Uterus (tissue), 4 donors: Measurements from ENCODE around the gene PRKCE. TPM values are rescaled to one million over a fixed set of nuclear protein-coding genes. Genes with fewer than 3 reads are reported as not detected.

Source experiments
- DNase-seq, 2 donors: peaks; one replicate each; pipeline ENCODE4 v3.0.0-alpha.2; 2019 to 2020
- H3K27ac ChIP-seq, 2 donors: fragments of 200-600 bp; sonication (generic); 1 replicate in 1 of 2; 2 replicates in 1 of 2; pipeline ENCODE4 v1.5.1; 2016 to 2018
- H3K27me3 ChIP-seq, 2 donors: fragments of 200-600 bp; sonication (generic); one replicate each; pipeline ENCODE4 v1.5.1; 2018 to 2019; ENCODE audit warnings: control low read depth in 1 of 2
- H3K36me3 ChIP-seq, 2 donors: fragments of 200-600 bp; sonication (generic); one replicate each; pipeline ENCODE4 v1.5.1; 2019; ENCODE audit warnings: control low read depth in 1 of 2
- H3K4me1 ChIP-seq, 2 donors: fragments of 200-600 bp; sonication (generic); one replicate each; pipeline ENCODE4 v1.5.1; 2018 to 2019; ENCODE audit warnings: control low read depth in 1 of 2
- H3K4me3 ChIP-seq, 2 donors: fragments of 200-600 bp; sonication (generic); 1 replicate in 1 of 2; 2 replicates in 1 of 2; pipeline ENCODE4 v1.5.1; 2018 to 2019; ENCODE audit warnings: mild to moderate bottlenecking in 1 of 2
- H3K9me3 ChIP-seq, 2 donors: fragments of 200-600 bp; sonication (generic); one replicate each; pipeline ENCODE4 v1.5.1; 2019; ENCODE audit warnings: control low read depth in 1 of 2
- POLR2A ChIP-seq, 2 donors: fragments of 450-650 bp; IDR thresholded peaks; one replicate each; pipeline ENCODE4 v1.6.1; 2016; ENCODE audit warnings: antibody characterized with exemption in 2 of 2, mild to moderate bottlenecking in 1 of 2, moderate library complexity in 1 of 2
- intact Hi-C: fragments of 100-400 bp; cut with DNase I; formaldehyde crosslinking; loops from one replicate; pipeline ENCODE4 v1.15.1; 2023; ENCODE audit warnings: low total_unique reads
- total RNA-seq, 4 donors: library from RNA; depleted of rRNA in 3 of 4; stranded (reverse); fragments of >200 nt in 3 of 4; gene quantifications; one replicate each; pipeline versions ENCODE4 v1.1.0 to v1.2.4, GENCODE V29; 2014 to 2023
- TF ChIP-seq, protein P1 (sequence below), 4 experiments: fragments of 200-600 bp in 2 of 4; fragments of 450-650 bp in 2 of 4; sonication (generic) in 2 of 4; IDR thresholded peaks; one replicate each; pipeline ENCODE4 v1.5.1; 2016 to 2019; ENCODE audit warnings: antibody characterized with exemption in 4 of 4, mild to moderate bottlenecking in 2 of 4, moderate library complexity in 1 of 4
- donor health status: DM: yes; HTN: yes; CAD: no.

PRKCE gene
- total RNA-seq, 4 donors from 2014 or later: 3.8 to 47.6 (median 14.2) TPM

DNA sequence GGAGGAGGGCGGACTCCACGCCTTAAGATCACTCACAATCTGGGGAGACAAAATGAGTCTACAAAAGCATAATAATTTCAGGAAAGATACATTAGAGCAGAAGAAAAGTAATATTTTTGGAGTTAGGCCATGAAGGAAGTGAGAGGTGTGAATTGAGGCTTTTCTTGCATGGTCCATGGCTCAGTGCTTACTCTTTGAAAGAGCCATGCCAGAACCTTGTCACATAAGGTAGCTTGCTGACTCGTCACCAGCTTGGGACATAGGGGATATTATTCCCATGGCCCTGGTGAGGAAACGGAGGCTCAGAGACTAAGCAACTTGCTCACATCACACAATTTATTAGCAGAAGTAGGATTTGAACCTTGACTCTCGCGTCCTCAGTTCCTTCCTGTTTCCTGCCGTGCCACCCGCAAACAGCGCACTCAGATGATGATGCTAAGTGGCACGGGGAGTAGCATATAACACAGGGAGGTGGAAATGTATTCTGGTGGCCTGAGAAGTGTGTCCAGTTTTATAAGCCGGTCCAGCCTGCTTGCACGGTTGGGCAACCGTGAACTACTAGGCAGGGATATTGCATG is 333.5 kb downstream of the PRKCE start:
- H3K27ac ChIP-seq: no peak overlapping the region
- H3K27me3 ChIP-seq: no peaks in the 10 kb centered on the region
- no peaks in the 10 kb centered on the region for H3K9me3 ChIP-seq
- intact Hi-C loops: no loop called here
- no peaks in the 10 kb centered on the region for H3K36me3 ChIP-seq
- H3K4me1 ChIP-seq: no peaks in the 10 kb centered on the region
- no peak for DNase-seq
- H3K4me3 ChIP-seq: no peak overlapping the region
- no peak for TF ChIP-seq POLR2A (IDR thresholded peaks at IDR 0.05)
- TF ChIP-seq, protein P1, sequence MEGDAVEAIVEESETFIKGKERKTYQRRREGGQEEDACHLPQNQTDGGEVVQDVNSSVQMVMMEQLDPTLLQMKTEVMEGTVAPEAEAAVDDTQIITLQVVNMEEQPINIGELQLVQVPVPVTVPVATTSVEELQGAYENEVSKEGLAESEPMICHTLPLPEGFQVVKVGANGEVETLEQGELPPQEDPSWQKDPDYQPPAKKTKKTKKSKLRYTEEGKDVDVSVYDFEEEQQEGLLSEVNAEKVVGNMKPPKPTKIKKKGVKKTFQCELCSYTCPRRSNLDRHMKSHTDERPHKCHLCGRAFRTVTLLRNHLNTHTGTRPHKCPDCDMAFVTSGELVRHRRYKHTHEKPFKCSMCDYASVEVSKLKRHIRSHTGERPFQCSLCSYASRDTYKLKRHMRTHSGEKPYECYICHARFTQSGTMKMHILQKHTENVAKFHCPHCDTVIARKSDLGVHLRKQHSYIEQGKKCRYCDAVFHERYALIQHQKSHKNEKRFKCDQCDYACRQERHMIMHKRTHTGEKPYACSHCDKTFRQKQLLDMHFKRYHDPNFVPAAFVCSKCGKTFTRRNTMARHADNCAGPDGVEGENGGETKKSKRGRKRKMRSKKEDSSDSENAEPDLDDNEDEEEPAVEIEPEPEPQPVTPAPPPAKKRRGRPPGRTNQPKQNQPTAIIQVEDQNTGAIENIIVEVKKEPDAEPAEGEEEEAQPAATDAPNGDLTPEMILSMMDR (IDR thresholded peaks at IDR 0.05): no peak

DNA sequence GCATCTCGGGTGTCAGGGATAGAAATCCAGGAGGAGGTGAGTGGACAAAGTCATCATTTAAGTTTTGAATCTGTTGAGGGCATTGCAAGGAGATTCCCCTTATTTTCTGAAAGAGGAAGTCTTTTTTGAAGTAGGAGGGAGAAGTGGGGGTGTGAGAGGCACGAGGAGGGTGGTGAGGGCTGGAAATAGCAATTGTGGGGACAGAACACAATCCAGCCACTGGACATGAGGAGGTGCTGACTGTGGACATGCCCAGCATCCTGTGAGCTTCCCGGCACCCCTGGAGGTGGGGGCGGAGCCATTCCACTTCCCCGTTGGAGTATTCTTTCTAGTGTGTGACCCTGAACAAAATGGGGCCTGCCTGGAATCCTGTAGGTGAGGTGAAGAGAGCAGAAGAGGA is 335.0 kb downstream of the PRKCE start:
- Histone ChIP-seq H3K27ac (no peak overlapping the region), H3K4me1 (no peaks in the 10 kb centered on the region), H3K4me3 (no peak overlapping the region), H3K27me3 (no peaks in the 10 kb centered on the region), H3K9me3 (no peaks in the 10 kb centered on the region), H3K36me3 (no peaks in the 10 kb centered on the region)
- intact Hi-C loops: no loop called here
- TF ChIP-seq POLR2A (IDR thresholded peaks at IDR 0.05): no peak
- TF ChIP-seq, protein P1 (IDR thresholded peaks at IDR 0.05): no peak
- no peak for DNase-seq

DNA sequence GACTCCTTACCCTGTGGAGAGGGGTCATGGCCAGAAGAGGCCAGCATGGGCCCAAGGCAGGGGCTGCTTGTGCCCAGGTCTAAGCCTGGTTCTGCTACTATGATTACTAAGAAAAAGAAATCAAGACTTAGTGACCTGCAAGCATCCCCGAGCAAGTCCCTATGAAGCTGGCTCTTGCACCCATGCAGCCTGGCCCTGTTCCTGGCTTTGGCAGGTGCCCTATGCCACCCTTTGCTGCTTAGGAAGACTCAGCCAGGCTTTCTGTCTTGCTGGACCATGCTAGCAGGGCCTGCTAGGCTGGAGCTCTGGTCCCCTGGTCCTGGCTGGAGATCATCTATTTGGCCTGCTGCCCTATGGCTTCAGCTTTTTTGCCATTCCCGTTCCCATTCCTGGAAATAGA is 336.4 kb downstream of the PRKCE start:
- Histone ChIP-seq H3K9me3 (no peaks in the 10 kb centered on the region), H3K36me3 (no peaks in the 10 kb centered on the region), H3K4me1 (no peaks in the 10 kb centered on the region), H3K27me3 (no peaks in the 10 kb centered on the region), H3K27ac (no peak overlapping the region), H3K4me3 (no peak overlapping the region)
- intact Hi-C loops: no loop called here
- no peak for DNase-seq
- TF ChIP-seq, protein P1 (IDR thresholded peaks at IDR 0.05): no peak
- no peak for TF ChIP-seq POLR2A (IDR thresholded peaks at IDR 0.05)

DNA sequence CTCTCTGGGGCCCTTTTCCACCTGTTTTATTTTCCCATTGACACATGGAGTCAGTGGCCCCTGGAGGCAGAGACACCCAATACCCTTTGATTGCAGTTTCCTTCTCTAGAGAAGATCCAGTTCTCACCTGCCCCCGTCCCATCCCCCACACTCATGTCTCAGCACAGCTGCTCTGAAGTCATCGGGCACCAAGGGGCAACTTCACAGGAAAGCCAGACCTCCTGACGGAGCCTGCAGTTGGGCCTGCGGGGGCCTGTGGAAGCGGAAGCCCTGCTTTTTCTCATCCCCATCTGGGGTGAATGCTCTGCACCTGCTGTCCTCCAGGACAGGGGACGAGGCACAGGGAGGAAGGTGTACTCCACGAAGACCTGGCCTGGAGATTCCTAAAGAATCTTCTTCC is 337.4 kb downstream of the PRKCE start:
- Histone ChIP-seq H3K4me1 (peaks cover 0 to 6% of the 10 kb centered on the region in 2 donors), H3K27ac (no peak overlapping the region), H3K9me3 (no peaks in the 10 kb centered on the region), H3K36me3 (no peaks in the 10 kb centered on the region), H3K4me3 (no peak overlapping the region), H3K27me3 (no peaks in the 10 kb centered on the region)
- DNase-seq: no peak
- intact Hi-C loops: no loop called here
- TF ChIP-seq, protein P1 (IDR thresholded peaks at IDR 0.05): no peak
- no peak for TF ChIP-seq POLR2A (IDR thresholded peaks at IDR 0.05)

DNA sequence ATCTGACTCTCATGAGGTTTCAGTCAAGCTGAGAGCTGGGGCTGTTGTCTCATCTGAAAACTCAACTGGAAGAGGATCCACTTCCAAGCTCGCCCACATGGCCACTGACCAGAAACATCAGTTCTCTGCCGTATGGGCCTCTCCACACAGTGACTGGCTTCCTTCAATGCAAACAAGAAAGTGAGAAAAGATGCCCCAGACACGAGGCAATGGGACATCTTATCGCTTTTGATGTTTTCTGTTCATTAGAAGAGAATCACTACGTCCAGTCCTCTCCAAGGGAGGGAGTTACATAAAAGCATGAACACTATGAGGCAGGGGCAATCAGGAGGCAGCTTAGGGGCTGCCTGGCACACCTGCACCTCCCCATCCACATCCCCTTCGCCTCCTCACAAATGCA is 338.7 kb downstream of the PRKCE start:
- no peaks in the 10 kb centered on the region for H3K9me3 ChIP-seq
- no peak for DNase-seq
- H3K27ac ChIP-seq: no peak overlapping the region
- H3K36me3 ChIP-seq: no peaks in the 10 kb centered on the region
- H3K4me1 ChIP-seq: peaks cover 0 to 6% of the 10 kb centered on the region in 2 donors
- no peak overlapping the region for H3K4me3 ChIP-seq
- no peak for TF ChIP-seq POLR2A (IDR thresholded peaks at IDR 0.05)
- TF ChIP-seq, protein P1 (IDR thresholded peaks at IDR 0.05): no peak
- intact Hi-C loops: no loop called here
- H3K27me3 ChIP-seq: no peaks in the 10 kb centered on the region
